GM18870 (cell line): ENCODE data around the gene COL4A6.
A peak's percentile ranks its signal among the peaks of the same experiment; 100 is the strongest.

Source experiments
- ATAC-seq: cut with Tn5 transposase; IDR thresholded peaks from one replicate; pipeline ENCODE4 v1.9.1; 2021; ENCODE audit warnings: moderate library complexity; ENCODE audit not compliant: unreplicated experiment

The COL4A6 gene

GRCh38 chrX:108163333-108164082 lies 274.7 kb downstream of the COL4A6 start:
- no peak for ATAC-seq

GRCh38 chrX:108162265-108162664 lies 276.0 kb downstream of the COL4A6 start:
- no peak for ATAC-seq

GRCh38 chrX:108160309-108160708 lies 277.9 kb downstream of the COL4A6 start:
- no peak for ATAC-seq

GRCh38 chrX:108159028-108159670 lies 279.1 kb downstream of the COL4A6 start:
- no peak for ATAC-seq

GRCh38 chrX:108157628-108158027 lies 280.6 kb downstream of the COL4A6 start:
- no peak for ATAC-seq

- no peak for ATAC-seq
Observed at GRCh38 chrX:108156934-108157466, 281.2 kb downstream of the COL4A6 start.

GRCh38 chrX:108156082-108156481 lies 282.1 kb downstream of the COL4A6 start:
- no peak for ATAC-seq

GRCh38 chrX:108148524-108148923 lies 289.7 kb downstream of the COL4A6 start:
- ATAC-seq, result peak; percentile 97

GRCh38 chrX:108138814-108139702 lies 299.2 kb downstream of the COL4A6 start:
- no peak for ATAC-seq

GRCh38 chrX:108134724-108135123 lies 303.5 kb downstream of the COL4A6 start:
- ATAC-seq, result no peak

GRCh38 chrX:108132876-108133275 lies 305.3 kb downstream of the COL4A6 start:
- ATAC-seq, result no peak

GRCh38 chrX:108132034-108132433 lies 306.2 kb downstream of the COL4A6 start:
- no peak for ATAC-seq

- no peak for ATAC-seq
Observed at GRCh38 chrX:108131471-108131870, 306.8 kb downstream of the COL4A6 start.

- no peak for ATAC-seq
Observed at GRCh38 chrX:108130889-108131288, 307.3 kb downstream of the COL4A6 start.

- no peak for ATAC-seq
Observed at GRCh38 chrX:108127152-108127551, 311.1 kb downstream of the COL4A6 start.

GRCh38 chrX:108126661-108127060 lies 311.6 kb downstream of the COL4A6 start:
- no peak for ATAC-seq

GRCh38 chrX:108123591-108124366 lies 314.4 kb downstream of the COL4A6 start:
- ATAC-seq, result no peak

- ATAC-seq, result no peak
Observed at GRCh38 chrX:108122748-108123147, 315.5 kb downstream of the COL4A6 start.

GRCh38 chrX:108121291-108121690 lies 316.9 kb downstream of the COL4A6 start:
- no peak for ATAC-seq

GRCh38 chrX:108117988-108118387 lies 320.2 kb downstream of the COL4A6 start:
- ATAC-seq, result no peak

- no peak for ATAC-seq
Observed at GRCh38 chrX:108114541-108114940, 323.7 kb downstream of the COL4A6 start.
